HCT116 (cell line): ENCODE measurements around the gene MPV17L2. TPM values are rescaled to one million over a fixed set of nuclear protein-coding genes. Genes with fewer than 3 reads are reported as not detected.

ENCODE experiments used
- ATAC-seq: fragments of 200-7000 bp; cut with Tn5 transposase; 2 replicates; pipeline ENCODE4 v1.9.1; 2020; ENCODE audit warnings: mild to moderate bottlenecking, moderate library complexity
- BruUV-seq: library from RNA; stranded (reverse); fragments of 400-500 nt; replicated peaks from 2 replicates; lab custom pipeline; 2021; lab: Mats Ljungman, UMichigan
- CTCF ChIA-PET: fragments of 300-600 bp; sonication (Branson Sonifier 250); formaldehyde crosslinking; loops from one replicate; lab custom pipeline; 2021; ENCODE audit warnings: antibody characterized with exemption; lab: Charles Lee
- POLR2A ChIA-PET: fragments of 300-600, 350-600 bp; sonication (Branson Sonifier 250); formaldehyde crosslinking; loops from one replicate; lab custom pipeline; 2021; ENCODE audit warnings: antibody characterized with exemption; lab: Charles Lee
- RAD21 ChIA-PET, 2 experiments: fragments of 300-600 bp; sonication (Branson Sonifier 250); formaldehyde crosslinking; loops; one replicate each; lab custom pipeline; 2023; ENCODE audit warnings: low total read pairs in 2 of 2; ENCODE audit not compliant: uncharacterized antibody in 2 of 2, unreplicated experiment in 2 of 2, low non-redundant PET in 1 of 2; lab: Charles Lee
- DNase-seq: peaks from one replicate; pipeline ENCODE4 v3.0.0-alpha.2; 2010; ENCODE audit warnings: low read depth, low spot score
- H2AFZ ChIP-seq: fragments of 200-600 bp; shearing (Covaris generic), sonication (generic); 2 replicates; pipeline ENCODE4 v1.6.1; 2017; ENCODE audit warnings: low read depth, mixed run types, mixed read lengths, antibody characterized with exemption, low read length; ENCODE audit not compliant: poor library complexity, severe bottlenecking
- H3K27ac ChIP-seq: 2 replicates; pipeline ENCODE4 v1.5.1; 2012; ENCODE audit warnings: low read depth, low read length
- H3K27me3 ChIP-seq: fragments of 200-600 bp; sonication (generic); 2 replicates; pipeline ENCODE4 v1.6.1; 2016; ENCODE audit warnings: mixed run types, low read length, mixed read lengths; ENCODE audit not compliant: insufficient read depth
- H3K36me3 ChIP-seq, 2 experiments: fragments of 200-500 bp in 1 of 2; fragments of 200-600 bp in 1 of 2; sonication (Bioruptor generic) in 1 of 2; sonication (generic) in 1 of 2; 2 replicates each; pipeline versions ENCODE4 v1.5.1 to v1.6.1; 2014 to 2016; ENCODE audit warnings: low read length in 2 of 2, inconsistent platforms in 1 of 2, mixed read lengths in 1 of 2, mixed run types in 1 of 2; ENCODE audit not compliant: insufficient read depth in 2 of 2, control insufficient read depth in 1 of 2
- H3K4me1 ChIP-seq, 2 experiments: fragments of 200-600 bp in 1 of 2; sonication (generic) in 1 of 2; 2 replicates each; pipeline versions ENCODE4 v1.5.1 to v1.6.1; 2012 to 2017; ENCODE audit warnings: low read length in 2 of 2, inconsistent platforms in 1 of 2, mild to moderate bottlenecking in 1 of 2, mixed read lengths in 1 of 2, mixed run types in 1 of 2, moderate library complexity in 1 of 2; ENCODE audit not compliant: insufficient read depth in 2 of 2, control insufficient read depth in 1 of 2
- H3K4me2 ChIP-seq: fragments of 200-600 bp; sonication (generic); 2 replicates; pipeline ENCODE4 v1.6.1; 2017; ENCODE audit warnings: mixed run types, low read length, mixed read lengths
- H3K4me3 ChIP-seq, 2 experiments: fragments of 200-600 bp in 1 of 2; sonication (generic) in 1 of 2; replicated peaks in 1 of 2; 2 replicates each; pipeline ENCODE4 v1.5.1; 2011 to 2016; ENCODE audit warnings: low read length in 2 of 2, control low read depth in 1 of 2, low read depth in 1 of 2, mild to moderate bottlenecking in 1 of 2, mixed read lengths in 1 of 2, mixed run types in 1 of 2
- H3K79me2 ChIP-seq: fragments of 200-600 bp; sonication (generic); 2 replicates; pipeline ENCODE4 v1.6.1; 2017; ENCODE audit warnings: mild to moderate bottlenecking, mixed run types, low read length, moderate library complexity, mixed read lengths; ENCODE audit not compliant: insufficient read depth
- H3K9ac ChIP-seq: fragments of 200-600 bp; sonication (generic); 2 replicates; pipeline ENCODE4 v1.6.1; 2016; ENCODE audit warnings: low read length, mixed read lengths
- H3K9me2 ChIP-seq: fragments of 200-600 bp; sonication (generic), shearing (Covaris generic); 2 replicates; pipeline ENCODE4 v1.6.1; 2017; ENCODE audit warnings: mixed run types, mild to moderate bottlenecking, moderate library complexity; ENCODE audit not compliant: insufficient read depth
- H3K9me3 ChIP-seq, 2 experiments: fragments of 200-500 bp in 1 of 2; fragments of 200-600 bp in 1 of 2; sonication (Bioruptor generic) in 1 of 2; sonication (generic) in 1 of 2; 2 replicates each; pipeline ENCODE4 v1.6.1; 2014 to 2017; ENCODE audit warnings: low read length in 2 of 2, mixed read lengths in 2 of 2, inconsistent platforms in 1 of 2, low read depth in 1 of 2, mild to moderate bottlenecking in 1 of 2, mixed run types in 1 of 2, moderate library complexity in 1 of 2; ENCODE audit not compliant: control insufficient read depth in 1 of 2, insufficient read depth in 1 of 2
- H4K20me1 ChIP-seq: fragments of 200-600 bp; sonication (generic), shearing (Covaris generic); 2 replicates; pipeline ENCODE4 v1.6.1; 2017; ENCODE audit warnings: mixed run types, mild to moderate bottlenecking, moderate library complexity; ENCODE audit not compliant: insufficient read depth
- ELF1 ChIP-seq: IDR thresholded peaks from 2 replicates; pipeline ENCODE4 v1.6.1; 2012; ENCODE audit warnings: low read depth, borderline replicate concordance
- EZH2 ChIP-seq: fragments of 200-600 bp; sonication (generic); IDR thresholded peaks from 2 replicates; pipeline ENCODE4 v1.6.1; 2017; ENCODE audit warnings: antibody characterized with exemption, mixed run types
- RAD21 ChIP-seq: IDR thresholded peaks from 2 replicates; pipeline ENCODE4 v1.6.1; 2012; ENCODE audit warnings: low read depth, mild to moderate bottlenecking
- SP1 ChIP-seq: IDR thresholded peaks from 2 replicates; pipeline ENCODE4 v1.6.1; 2012; ENCODE audit warnings: low read depth
- intact Hi-C: fragments of 100-400 bp; cut with micrococcal nuclease; formaldehyde crosslinking; loops from 2 replicates; pipeline ENCODE4 v1.10.0; 2022
- total RNA-seq: library from RNA; stranded (reverse); gene quantifications from one replicate; pipeline ENCODE4 v1.2.1, GENCODE V29; 2021; ENCODE audit not compliant: unreplicated experiment
- TF ChIP-seq, protein P1 (sequence below): IDR thresholded peaks from 2 replicates; pipeline ENCODE4 v1.6.1; 2012; ENCODE audit warnings: low read depth

Gene MPV17L2
- total RNA-seq, 1 experiment from 2014 or later: 18.7 TPM

- TF ChIP-seq, protein P1, sequence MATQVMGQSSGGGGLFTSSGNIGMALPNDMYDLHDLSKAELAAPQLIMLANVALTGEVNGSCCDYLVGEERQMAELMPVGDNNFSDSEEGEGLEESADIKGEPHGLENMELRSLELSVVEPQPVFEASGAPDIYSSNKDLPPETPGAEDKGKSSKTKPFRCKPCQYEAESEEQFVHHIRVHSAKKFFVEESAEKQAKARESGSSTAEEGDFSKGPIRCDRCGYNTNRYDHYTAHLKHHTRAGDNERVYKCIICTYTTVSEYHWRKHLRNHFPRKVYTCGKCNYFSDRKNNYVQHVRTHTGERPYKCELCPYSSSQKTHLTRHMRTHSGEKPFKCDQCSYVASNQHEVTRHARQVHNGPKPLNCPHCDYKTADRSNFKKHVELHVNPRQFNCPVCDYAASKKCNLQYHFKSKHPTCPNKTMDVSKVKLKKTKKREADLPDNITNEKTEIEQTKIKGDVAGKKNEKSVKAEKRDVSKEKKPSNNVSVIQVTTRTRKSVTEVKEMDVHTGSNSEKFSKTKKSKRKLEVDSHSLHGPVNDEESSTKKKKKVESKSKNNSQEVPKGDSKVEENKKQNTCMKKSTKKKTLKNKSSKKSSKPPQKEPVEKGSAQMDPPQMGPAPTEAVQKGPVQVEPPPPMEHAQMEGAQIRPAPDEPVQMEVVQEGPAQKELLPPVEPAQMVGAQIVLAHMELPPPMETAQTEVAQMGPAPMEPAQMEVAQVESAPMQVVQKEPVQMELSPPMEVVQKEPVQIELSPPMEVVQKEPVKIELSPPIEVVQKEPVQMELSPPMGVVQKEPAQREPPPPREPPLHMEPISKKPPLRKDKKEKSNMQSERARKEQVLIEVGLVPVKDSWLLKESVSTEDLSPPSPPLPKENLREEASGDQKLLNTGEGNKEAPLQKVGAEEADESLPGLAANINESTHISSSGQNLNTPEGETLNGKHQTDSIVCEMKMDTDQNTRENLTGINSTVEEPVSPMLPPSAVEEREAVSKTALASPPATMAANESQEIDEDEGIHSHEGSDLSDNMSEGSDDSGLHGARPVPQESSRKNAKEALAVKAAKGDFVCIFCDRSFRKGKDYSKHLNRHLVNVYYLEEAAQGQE: no peak
- no peak for TF ChIP-seq ELF1
- no peak for TF ChIP-seq RAD21
- no peak for TF ChIP-seq EZH2
- TF ChIP-seq SP1: no peak
- peak overlapping the region; percentile 89 for H3K4me2 ChIP-seq
- H3K9me3 ChIP-seq: no peaks in the 10 kb centered on the region
- no peak overlapping the region for H2AFZ ChIP-seq
- peaks cover 10 to 12% of the 10 kb centered on the region in 2 experiments; a peak in 3 of 4 replicates for H3K36me3 ChIP-seq
- ChIA-PET POLR2A (interaction anchor here (0.6 to 1.0 kb wide), 3 partner anchors 10 to 99 kb away, joined by 3 to 7 read pairs (median 3); partner anchors contain the start of gene RAB3A), RAD21 (no interaction called here), CTCF (interaction anchor here (1.2 to 1.4 kb wide), 2 partner anchors 10 to 81 kb away, joined by 4 read pairs; partner anchors contain the start of gene RAB3A)
- no peaks in the 10 kb centered on the region; the same call in 1 of the 2 replicates for H4K20me1 ChIP-seq
- H3K79me2 ChIP-seq: peaks cover 10% of the 10 kb centered on the region; the same call in 1 of the 2 replicates
- H3K4me1 ChIP-seq: peaks cover 14 to 26% of the 10 kb centered on the region in 2 experiments
- peak overlapping the region; percentile 92 for H3K9ac ChIP-seq
- ATAC-seq: no peak
- H3K4me3 ChIP-seq: peak overlapping the region; percentile 90 to 93
- H3K27me3 ChIP-seq: no peaks in the 10 kb centered on the region
- intact Hi-C loops: no loop called here
- H3K9me2 ChIP-seq: no peaks in the 10 kb centered on the region
- no peak for DNase-seq
- peak overlapping the region; percentile 73 for H3K27ac ChIP-seq
- no TSS peak for BruUV-seq
Measured at GRCh38 chr19:18194181-18194530, 1.1 kb downstream of the MPV17L2 start.
